ENCODE results near the gene NOPCHAP1. TPM values are rescaled to one million over a fixed set of nuclear protein-coding genes. Genes with fewer than 3 reads are reported as not detected.
A peak's percentile ranks its signal among the peaks of the same experiment; 100 is the strongest.

Gene NOPCHAP1
- total RNA-seq, 1 experiment from 2014 or later, result 49.3 TPM

DNA sequence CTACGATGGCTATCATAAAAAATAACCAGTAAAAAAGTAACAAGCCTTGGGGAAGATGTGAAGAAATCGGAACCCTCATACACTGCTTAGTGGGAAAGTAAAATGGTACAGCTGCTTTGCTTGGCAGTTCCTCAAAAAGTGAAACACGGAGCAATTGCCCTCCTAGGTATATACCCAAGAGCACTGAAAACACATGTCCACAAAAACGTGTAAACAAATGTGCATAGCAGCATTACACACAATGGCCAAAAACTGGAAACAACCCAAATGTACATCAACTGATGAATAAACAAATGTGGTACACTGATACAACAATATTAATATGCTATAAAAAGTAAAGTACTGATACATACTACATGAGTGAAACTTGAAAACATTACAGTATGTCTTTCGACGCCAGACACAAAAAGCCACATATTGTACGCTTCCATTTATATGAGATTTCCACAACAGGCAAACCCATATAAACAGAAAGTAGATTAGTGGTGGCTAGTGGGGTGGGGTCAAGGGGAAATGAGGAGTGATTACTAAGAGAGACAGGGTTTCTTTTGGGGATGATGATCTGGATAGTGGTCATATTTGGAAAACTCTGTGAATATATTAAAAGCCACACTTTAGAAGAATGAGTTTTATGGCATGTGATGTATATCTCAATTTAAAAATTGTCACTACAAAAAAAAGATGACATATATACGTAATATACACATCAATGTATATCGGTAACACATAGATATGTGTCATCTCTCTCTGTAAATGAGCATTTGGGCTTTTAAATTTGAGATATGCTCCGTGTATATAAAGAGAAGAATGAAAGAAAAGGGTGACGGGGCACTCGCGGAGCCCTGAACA lies 29.0 kb upstream of the NOPCHAP1 start:
- no peak overlapping the region for H3K56ac ChIP-seq (ENCODE audit: insufficient read length, low read depth, low read length)

More for the DNA sequence above, 29.0 kb upstream of the NOPCHAP1 start:
- no peaks in the 10 kb centered on the region for H3K79me1 ChIP-seq (ENCODE audit: insufficient read depth, low read depth, low read length, poor library complexity, severe bottlenecking)
- peaks cover 9 to 16% of the 10 kb centered on the region in 2 experiments for H3K4me1 Mint-ChIP-seq
- H3K4ac ChIP-seq (ENCODE audit: low read depth, low read length), result no peak overlapping the region
- no peak overlapping the region for H2AFZ ChIP-seq (ENCODE audit: low read length)
- H2BK15ac ChIP-seq (ENCODE audit: low read depth, low read length), result no peak overlapping the region
- H3K4me1 ChIP-seq (ENCODE audit: insufficient read depth, low read length), result no peaks in the 10 kb centered on the region
- no peak overlapping the region for H3K27ac Mint-ChIP-seq
- H3K27me3 ChIP-seq (ENCODE audit: insufficient read depth, low read length), result peaks cover 2% of the 10 kb centered on the region; the same call in 1 of the 2 replicates
- H3K9me3 Mint-ChIP-seq, result no peaks in the 10 kb centered on the region
- H4K91ac ChIP-seq (ENCODE audit: insufficient read length, low read depth, low read length), result no peak overlapping the region
- no peak overlapping the region for H2BK12ac ChIP-seq (ENCODE audit: insufficient read length, low read depth, low read length)
- TF ChIP-seq, protein P1, sequence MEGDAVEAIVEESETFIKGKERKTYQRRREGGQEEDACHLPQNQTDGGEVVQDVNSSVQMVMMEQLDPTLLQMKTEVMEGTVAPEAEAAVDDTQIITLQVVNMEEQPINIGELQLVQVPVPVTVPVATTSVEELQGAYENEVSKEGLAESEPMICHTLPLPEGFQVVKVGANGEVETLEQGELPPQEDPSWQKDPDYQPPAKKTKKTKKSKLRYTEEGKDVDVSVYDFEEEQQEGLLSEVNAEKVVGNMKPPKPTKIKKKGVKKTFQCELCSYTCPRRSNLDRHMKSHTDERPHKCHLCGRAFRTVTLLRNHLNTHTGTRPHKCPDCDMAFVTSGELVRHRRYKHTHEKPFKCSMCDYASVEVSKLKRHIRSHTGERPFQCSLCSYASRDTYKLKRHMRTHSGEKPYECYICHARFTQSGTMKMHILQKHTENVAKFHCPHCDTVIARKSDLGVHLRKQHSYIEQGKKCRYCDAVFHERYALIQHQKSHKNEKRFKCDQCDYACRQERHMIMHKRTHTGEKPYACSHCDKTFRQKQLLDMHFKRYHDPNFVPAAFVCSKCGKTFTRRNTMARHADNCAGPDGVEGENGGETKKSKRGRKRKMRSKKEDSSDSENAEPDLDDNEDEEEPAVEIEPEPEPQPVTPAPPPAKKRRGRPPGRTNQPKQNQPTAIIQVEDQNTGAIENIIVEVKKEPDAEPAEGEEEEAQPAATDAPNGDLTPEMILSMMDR (conservative IDR thresholded peaks at IDR 0.05), result no peak
- H4K8ac ChIP-seq (replicated peaks; ENCODE audit: insufficient read length, low read depth, low read length), result no peak overlapping the region
- H3T11ph ChIP-seq (ENCODE audit: low read length), result no peak overlapping the region
- H3K27ac ChIP-seq (ENCODE audit: insufficient read length, low read depth, low read length), result no peak overlapping the region
- no peak overlapping the region for H3K14ac ChIP-seq (ENCODE audit: insufficient read depth, low read length)
- no peak overlapping the region for H3K9ac ChIP-seq (ENCODE audit: extremely low read depth, insufficient read length, low read length)
- no peak overlapping the region for H3K18ac ChIP-seq (ENCODE audit: insufficient read length, low read depth, low read length)
- peaks cover 5% of the 10 kb centered on the region for H3K23me2 ChIP-seq (ENCODE audit: insufficient read length, low read depth, low read length, poor library complexity, severe bottlenecking)
- H3K23ac ChIP-seq (ENCODE audit: insufficient read length, low read depth, low read length), result no peak overlapping the region
- no peak for DNase-seq
- H3K4me2 ChIP-seq (ENCODE audit: insufficient read depth, insufficient read length, low read length), result peak overlapping the region; percentile 79
- H4K5ac ChIP-seq (ENCODE audit: insufficient read length, low read depth, low read length), result no peak overlapping the region
- H3K27me3 Mint-ChIP-seq (ENCODE audit: low read depth), result peaks cover 45% of the 10 kb centered on the region
- no peaks in the 10 kb centered on the region for H3K36me3 Mint-ChIP-seq (ENCODE audit: insufficient read depth in 1 of 3, low read depth in 3 of 3)
- H2BK20ac ChIP-seq (ENCODE audit: low read depth, low read length, poor library complexity, severe bottlenecking), result no peak overlapping the region
- H2BK120ac ChIP-seq (ENCODE audit: low read depth, low read length, poor library complexity, severe bottlenecking), result no peak overlapping the region
- no peaks in the 10 kb centered on the region for H4K20me1 ChIP-seq (ENCODE audit: control insufficient read depth, insufficient read depth, insufficient read length)
- no peak overlapping the region for H2BK5ac ChIP-seq (ENCODE audit: insufficient read length, low read length)
- H3K4me3 Mint-ChIP-seq, result peak overlapping the region; percentile 75 to 86
- WGBS (ENCODE audit: extremely low coverage, insufficient read length, low lambda C conversion rate), result no CpG with 5 or more reads among the region's 13 CpGs
- no peaks in the 10 kb centered on the region for H3K9me3 ChIP-seq (ENCODE audit: control insufficient read depth, low read depth, low read length)
- no peak overlapping the region for H2AK5ac ChIP-seq (ENCODE audit: insufficient read length, low read length)
- no peaks in the 10 kb centered on the region for H3K79me2 ChIP-seq (ENCODE audit: insufficient read depth, low read length)

Data from H9 (cell line).